Psoas muscle (tissue), 8 donors: Measurements from ENCODE around the gene ATP6AP2. TPM values are rescaled to one million over a fixed set of nuclear protein-coding genes. Genes with fewer than 3 reads are reported as not detected.
"Not testable (repeated sequence)": the region's sequence is repeated elsewhere in the genome, so short reads cannot be mapped to it uniquely, and the experiment has no call there.

Experiments used
- ATAC-seq, 4 donors: fragments of 200-7000 bp; cut with Tn5 transposase; one replicate each; pipeline ENCODE4 v1.9.1; 2020; ENCODE audit warnings: moderate library complexity in 3 of 4, mild to moderate bottlenecking in 2 of 4
- DNase-seq, 2 donors: peaks; one replicate each; pipeline ENCODE4 v3.0.0-alpha.2; 2020
- H3K27ac ChIP-seq: fragments of 200-600 bp; one replicate; pipeline ENCODE4 v1.8.0; 2022
- H3K27me3 ChIP-seq, 3 donors: fragments of 200-600 bp in 1 of 3; one replicate each; pipeline versions ENCODE4 v1.6.1 to v1.8.0; 2013 to 2022; ENCODE audit warnings: low read length in 2 of 3, mild to moderate bottlenecking in 2 of 3, moderate library complexity in 1 of 3; ENCODE audit not compliant: insufficient read depth in 3 of 3
- H3K36me3 ChIP-seq, 2 donors: fragments of 200-600 bp in 1 of 2; one replicate each; pipeline versions ENCODE4 v1.6.1 to v1.8.0; 2013 to 2022; ENCODE audit warnings: low read depth in 1 of 2, mild to moderate bottlenecking in 1 of 2, moderate library complexity in 1 of 2; ENCODE audit not compliant: insufficient read depth in 1 of 2
- H3K4me1 ChIP-seq: fragments of 200-600 bp; one replicate; pipeline ENCODE4 v1.8.0; 2022
- H3K4me3 ChIP-seq: fragments of 200-600 bp; one replicate; pipeline ENCODE4 v1.8.0; 2022; ENCODE audit warnings: mild to moderate bottlenecking
- H3K9me3 ChIP-seq: fragments of 200-600 bp; one replicate; pipeline ENCODE4 v1.8.0; 2022
- WGBS, 3 donors: extraction: QIAGEN DNeasy Blood & Tissue Kit; methylation state at CpG; one replicate each; pipeline versions ENCODE4 v1.1.6 to v1.1.7; 2013; 5-methylcytosine and 5-hydroxymethylcytosine counted together
- intact Hi-C, 2 donors: fragments of 100-400 bp; cut with DNase I; formaldehyde crosslinking; loops; one replicate each; pipeline versions ENCODE4 v1.11.0 to v1.14.2; 2022
- polyA plus RNA-seq, 3 donors: library from polyadenylated mRNA; stranded (reverse); fragments of 200-250 nt; gene quantifications; one replicate each; pipeline ENCODE4 v1.2.3, GENCODE V29; 2013
- total RNA-seq, 4 donors: library from RNA; stranded (reverse); fragmentation: NEBNext Ultra II Directional in 2 of 4; extraction: Animal tissue kit (Norgen Biotek cat#: 25700) in 2 of 4; gene quantifications; one replicate each; pipeline versions ENCODE4 v1.2.1 to v1.2.4, GENCODE V29; 2021 to 2023
- TF ChIP-seq, protein P1 (sequence below): fragments of 200-600 bp; IDR thresholded peaks from one replicate; pipeline ENCODE4 v1.8.0; 2022; ENCODE audit warnings: antibody characterized with exemption
- donor health status: healthy with polysubstance abuse.
- donor health status: DM: no; HTN: no; CAD: no; lungs with moderate emphysema.
- donor health status: Bipolar disorder and iron deficiency.
- donor health status: healthy.
- donor health status: DM: yes; HTN: yes; CAD: no.
- donor health status: DM: no; HTN: no; CAD: no.
- donor health status: DM: no; HTN: no; CAD: no.
- donor health status: DM: yes; HTN: yes; CAD: no.

Gene ATP6AP2
- total and polyA plus RNA-seq, 7 donors: 17.5 to 29.2 (median 24.7) TPM

DNA sequence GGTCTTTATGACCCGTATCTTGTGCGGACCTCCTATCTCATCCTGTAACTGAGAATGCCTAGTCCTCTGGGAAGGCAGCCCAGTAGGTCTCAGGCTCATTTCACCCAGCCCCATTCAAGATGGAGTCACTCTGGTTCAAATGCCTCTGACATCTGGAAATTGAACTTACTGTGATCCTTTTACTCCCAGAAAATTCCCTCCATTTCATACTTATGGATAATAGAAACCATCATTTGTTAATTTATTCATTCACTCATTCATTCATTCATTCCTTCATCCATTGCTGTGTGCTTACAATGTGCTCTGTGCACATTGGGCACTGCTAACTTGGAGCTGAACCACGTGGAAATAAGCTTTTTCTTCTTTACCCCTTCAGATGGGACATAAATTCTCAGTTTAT, 9.2 kb upstream of the ATP6AP2 start:
- Histone ChIP-seq H3K4me1 (no peaks in the 10 kb centered on the region), H3K9me3 (no peaks in the 10 kb centered on the region), H3K4me3 (no peak overlapping the region), H3K27me3 (peaks cover 0 to 45% (median 0%) of the 10 kb centered on the region in 3 donors), H3K27ac (no peak overlapping the region), H3K36me3 (no peaks in the 10 kb centered on the region)
- TF ChIP-seq, protein P1, sequence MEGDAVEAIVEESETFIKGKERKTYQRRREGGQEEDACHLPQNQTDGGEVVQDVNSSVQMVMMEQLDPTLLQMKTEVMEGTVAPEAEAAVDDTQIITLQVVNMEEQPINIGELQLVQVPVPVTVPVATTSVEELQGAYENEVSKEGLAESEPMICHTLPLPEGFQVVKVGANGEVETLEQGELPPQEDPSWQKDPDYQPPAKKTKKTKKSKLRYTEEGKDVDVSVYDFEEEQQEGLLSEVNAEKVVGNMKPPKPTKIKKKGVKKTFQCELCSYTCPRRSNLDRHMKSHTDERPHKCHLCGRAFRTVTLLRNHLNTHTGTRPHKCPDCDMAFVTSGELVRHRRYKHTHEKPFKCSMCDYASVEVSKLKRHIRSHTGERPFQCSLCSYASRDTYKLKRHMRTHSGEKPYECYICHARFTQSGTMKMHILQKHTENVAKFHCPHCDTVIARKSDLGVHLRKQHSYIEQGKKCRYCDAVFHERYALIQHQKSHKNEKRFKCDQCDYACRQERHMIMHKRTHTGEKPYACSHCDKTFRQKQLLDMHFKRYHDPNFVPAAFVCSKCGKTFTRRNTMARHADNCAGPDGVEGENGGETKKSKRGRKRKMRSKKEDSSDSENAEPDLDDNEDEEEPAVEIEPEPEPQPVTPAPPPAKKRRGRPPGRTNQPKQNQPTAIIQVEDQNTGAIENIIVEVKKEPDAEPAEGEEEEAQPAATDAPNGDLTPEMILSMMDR: no peak
- WGBS, 3 donors: 53 to 81% (median 58%) methylated on average over 3 of the region's 3 CpGs
- DNase-seq (no peak), ATAC-seq (no peak)
- intact Hi-C loops: no loop called here

DNA sequence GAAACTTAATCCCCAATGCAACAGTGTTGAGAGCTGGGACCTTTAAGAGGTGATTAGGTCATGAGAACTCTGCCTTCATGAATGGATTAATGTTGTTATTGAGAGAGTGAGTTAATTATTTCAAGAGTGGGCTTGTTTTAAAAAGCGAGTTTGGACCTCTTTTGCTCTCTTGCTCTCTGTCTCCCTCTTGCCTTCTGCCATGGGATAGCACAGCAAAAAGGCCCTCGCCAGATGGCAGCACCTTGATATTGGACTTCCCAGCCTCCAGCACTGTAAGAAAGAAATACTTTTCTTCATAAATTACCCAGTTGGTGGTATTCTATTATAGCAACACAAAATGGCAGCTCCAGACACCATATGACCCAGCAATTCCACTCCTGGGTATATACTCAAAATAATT, 7.0 kb upstream of the ATP6AP2 start:
- peaks cover 0 to 28% (median 0%) of the 10 kb centered on the region in 3 donors for H3K27me3 ChIP-seq
- WGBS, 3 donors: 59 to 77% (median 61%) methylated on average over 2 of the region's 2 CpGs
- no peak overlapping the region for H3K27ac ChIP-seq
- no peaks in the 10 kb centered on the region for H3K4me1 ChIP-seq
- intact Hi-C loops: no loop called here
- no peaks in the 10 kb centered on the region for H3K9me3 ChIP-seq
- H3K36me3 ChIP-seq: no peaks in the 10 kb centered on the region
- H3K4me3 ChIP-seq: no peak overlapping the region
- TF ChIP-seq, protein P1: no peak
- DNase-seq (no peak), ATAC-seq (no peak)

DNA sequence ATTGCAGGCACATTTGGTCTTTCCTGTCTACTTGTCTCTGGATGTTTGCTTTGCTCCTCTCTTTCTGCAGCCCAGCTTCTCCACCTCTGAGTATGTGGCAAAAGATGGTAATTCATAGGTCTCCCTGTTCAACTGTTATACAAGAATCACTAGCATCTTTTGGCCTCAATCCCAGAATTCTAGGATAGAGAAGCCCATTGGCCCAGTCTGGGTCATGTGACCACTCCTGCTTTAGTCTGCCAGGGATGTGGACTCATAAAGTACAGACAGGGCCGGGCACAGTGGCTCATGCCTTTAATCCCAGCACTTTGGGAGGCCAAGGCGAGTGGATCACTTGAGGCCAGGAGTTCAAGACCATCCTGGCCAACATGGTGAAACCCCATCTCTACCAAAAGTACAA, 5.4 kb upstream of the ATP6AP2 start:
- peaks cover 0 to 24% (median 0%) of the 10 kb centered on the region in 3 donors for H3K27me3 ChIP-seq
- H3K27ac ChIP-seq, H3K4me1 ChIP-seq, H3K36me3 ChIP-seq, DNase-seq, intact Hi-C loops, H3K4me3 ChIP-seq, H3K9me3 ChIP-seq, ATAC-seq: not testable (repeated sequence)
- 51 to 66% (median 53%) methylated on average over 2 of the region's 2 CpGs for WGBS, 3 donors

DNA sequence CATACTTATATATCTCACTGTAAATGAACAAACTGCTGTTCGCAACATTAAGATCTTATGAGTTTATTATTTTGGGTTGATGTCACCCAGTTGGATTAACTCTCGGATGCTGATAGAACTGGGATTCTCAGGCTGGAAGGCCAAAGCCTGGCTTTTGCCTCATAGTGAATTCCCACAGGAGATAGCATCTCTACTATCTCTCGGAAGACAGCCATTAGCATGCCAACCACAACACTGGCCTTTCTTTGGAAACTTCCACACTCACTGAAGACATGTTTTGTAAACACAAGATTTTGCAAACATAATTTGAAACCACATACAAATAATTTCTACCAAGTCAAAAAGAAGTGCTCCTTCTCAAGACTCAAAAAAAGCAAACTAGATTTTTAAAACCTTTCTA, 4.5 kb upstream of the ATP6AP2 start:
- Histone ChIP-seq H3K9me3 (no peaks in the 10 kb centered on the region), H3K27me3 (peaks cover 0 to 25% (median 0%) of the 10 kb centered on the region in 3 donors), H3K36me3 (no peaks in the 10 kb centered on the region), H3K27ac (no peak overlapping the region), H3K4me3 (no peak overlapping the region), H3K4me1 (no peaks in the 10 kb centered on the region)
- no peak for DNase-seq
- 68 to 87% (median 72%) methylated on average over 3 of the region's 3 CpGs for WGBS, 3 donors
- ATAC-seq: no peak
- intact Hi-C loops: no loop called here
- TF ChIP-seq, protein P1: no peak

DNA sequence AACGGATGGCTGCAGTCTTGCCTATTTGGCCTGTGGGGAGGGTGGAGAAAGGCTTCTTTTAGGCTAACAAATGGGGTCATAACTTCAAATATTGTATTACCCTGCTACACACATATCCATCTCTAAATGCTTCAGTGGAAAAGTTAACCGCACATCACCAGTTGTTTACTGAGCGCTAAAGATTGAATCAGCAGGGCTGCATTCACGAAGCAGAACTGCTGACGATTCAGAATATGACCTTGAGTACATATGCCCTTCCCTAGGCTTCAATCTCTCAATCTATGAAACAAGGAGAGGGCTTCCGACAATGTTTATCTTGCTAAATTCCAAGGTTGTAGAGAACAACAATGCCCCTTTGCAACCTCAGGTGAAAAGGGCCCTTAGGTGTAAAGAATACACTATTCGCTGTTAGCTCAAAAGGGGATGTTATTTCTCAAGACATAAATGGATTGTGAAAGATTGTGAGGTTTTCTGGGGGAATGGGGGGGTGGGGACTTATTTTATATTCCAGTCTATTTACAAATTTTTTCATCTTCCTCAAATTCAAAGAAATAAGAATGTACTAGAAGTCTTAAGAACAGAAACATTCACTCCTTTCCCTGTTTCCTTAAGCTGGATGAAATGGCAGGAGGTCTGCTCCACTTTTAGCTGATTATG, 2.6 kb upstream of the ATP6AP2 start:
- DNase-seq (no peak), ATAC-seq (no peak)
- peaks cover 11% of the 10 kb centered on the region for H3K4me1 ChIP-seq
- TF ChIP-seq, protein P1: no peak
- 77 to 86% (median 77%) methylated on average over 7 of the region's 7 CpGs for WGBS, 3 donors
- H3K27ac ChIP-seq: no peak overlapping the region
- peaks cover 0 to 36% (median 0%) of the 10 kb centered on the region in 3 donors for H3K27me3 ChIP-seq
- no peaks in the 10 kb centered on the region for H3K36me3 ChIP-seq
- H3K4me3 ChIP-seq: no peak overlapping the region
- no peaks in the 10 kb centered on the region for H3K9me3 ChIP-seq
- intact Hi-C loops: no loop called here
